Measurements from ENCODE around the gene SCRN2. TPM values are rescaled to one million over a fixed set of nuclear protein-coding genes. Genes with fewer than 3 reads are reported as not detected.

The SCRN2 gene
- polyA plus RNA-seq, 3 donors from 2014 or later, result 17.7 to 41.2 (median 22.5) TPM

- peaks cover 0 to 1% (median 0%) of the 10 kb centered on the region in 6 donors for H3K9me3 Mint-ChIP-seq
- peak overlapping the region; percentile 63 to 85 (median 80) for H3K4me3 Mint-ChIP-seq
- H3K27me3 Mint-ChIP-seq (ENCODE audit: low read depth in 3 of 3), result peaks cover 17 to 30% (median 22%) of the 10 kb centered on the region in 3 donors
- H3K36me3 Mint-ChIP-seq, result peaks cover 0 to 3% (median 0%) of the 10 kb centered on the region in 3 donors
- peaks cover 11 to 17% of the 10 kb centered on the region in 2 donors for H3K4me1 Mint-ChIP-seq
- DNase-seq, result peak; percentile 56 to 67 (median 61)
- no peak overlapping the region for H3K27ac Mint-ChIP-seq
Observed at GRCh38 chr17:47789611-47790561, 51.2 kb downstream of the SCRN2 start.

Other genes starting within 250 kb of the SCRN2 start
- 10 to 100 TPM; 15.8 to 27.9 (median 17.3) TPM for gene KPNB1, start 191.4 kb downstream of the SCRN2 start, polyA plus RNA-seq
- 1 to 10 TPM; 1.3 to 2.3 (median 2.2) TPM for gene TBKBP1, start 147.1 kb downstream of the SCRN2 start, polyA plus RNA-seq
- 100 to 1,000 TPM; 199 to 385 (median 225) TPM for gene TBX21, start 108.0 kb downstream of the SCRN2 start, polyA plus RNA-seq
- 1 to 10 TPM; 2.7 to 7.5 (median 3.8) TPM for gene OSBPL7, start 19.5 kb downstream of the SCRN2 start, polyA plus RNA-seq
- 100 to 1,000 TPM in 2 of 3 donors, 10 to 100 TPM in 1; 50.5 to 189 (median 114) TPM for gene MRPL10, start 9.7 kb downstream of the SCRN2 start, polyA plus RNA-seq
- under 1 TPM in 2 of 3 donors, not detected in 1; 0.66 to 0.82 TPM for gene LRRC46, start 9.6 kb downstream of the SCRN2 start, polyA plus RNA-seq
- gene SP6, start 9.9 kb upstream of the SCRN2 start, polyA plus RNA-seq, result not detected
- 10 to 100 TPM in 1 of 3 donors, 1 to 10 TPM in 2; 2.0 to 13.7 (median 5.0) TPM for gene SP2, start 55.0 kb upstream of the SCRN2 start, polyA plus RNA-seq
- gene PNPO, start 100.3 kb upstream of the SCRN2 start, polyA plus RNA-seq, result 10 to 100 TPM; 14.3 to 21.2 (median 18.6) TPM
- under 1 TPM in 1 of 3 donors, not detected in 2; 0.16 TPM for gene PRR15L, start 116.6 kb upstream of the SCRN2 start, polyA plus RNA-seq
- gene CDK5RAP3, start 129.8 kb upstream of the SCRN2 start, polyA plus RNA-seq, result 10 to 100 TPM; 66.3 to 97.2 (median 84.0) TPM
- 10 to 100 TPM; 38.9 to 64.2 (median 41.3) TPM for gene COPZ2, start 196.5 kb upstream of the SCRN2 start, polyA plus RNA-seq
- gene NFE2L1, start 207.1 kb upstream of the SCRN2 start, polyA plus RNA-seq, result 10 to 100 TPM in 1 of 3 donors, 1 to 10 TPM in 2; 5.9 to 18.4 (median 7.1) TPM